ENCODE measurements around the gene MRPL53. TPM values are rescaled to one million over a fixed set of nuclear protein-coding genes. Genes with fewer than 3 reads are reported as not detected.

The MRPL53 gene
- polyA plus RNA-seq, 3 donors = 48.6 to 133 (median 106) TPM

- peak overlapping the region; percentile 93 to 94 for H3K4me3 Mint-ChIP-seq
- Histone ChIP-seq H3K4me2 (replicated peaks; ENCODE audit: extremely low read depth, low read length, poor library complexity, severe bottlenecking) (peak overlapping the region; percentile 100), H3K36me3 (replicated peaks in 1 of 2; ENCODE audit: control insufficient read depth in 1 of 2, insufficient read depth in 2 of 2, low read length in 2 of 2) (peaks cover 11 to 12% of the 10 kb centered on the region in 2 donors), H2AFZ (ENCODE audit: insufficient read depth, low read depth, low read length, poor library complexity, severe bottlenecking) (peak overlapping the region; percentile 92), H3K27ac (ENCODE audit: low read depth in 1 of 2, low read length in 2 of 2) (peak overlapping the region; percentile 81 to 92), H3K27me3 (ENCODE audit: control insufficient read depth in 2 of 2, insufficient read depth in 2 of 2, low read length in 2 of 2) (no peaks in the 10 kb centered on the region), H3K9me3 (replicated peaks in 1 of 2; ENCODE audit: control insufficient read depth in 1 of 2, insufficient read depth in 1 of 2, low read length in 2 of 2) (no peaks in the 10 kb centered on the region), H3K79me2 (ENCODE audit: insufficient read depth, low read length) (peaks cover 21% of the 10 kb centered on the region), H4K20me1 (ENCODE audit: insufficient read depth, low read length) (no peaks in the 10 kb centered on the region), H3K4me1 (ENCODE audit: control insufficient read depth in 1 of 2, insufficient read depth in 2 of 2, low read length in 2 of 2) (peaks cover 35 to 41% of the 10 kb centered on the region in 2 donors), H3K9ac (ENCODE audit: insufficient read depth, low read length, poor library complexity, severe bottlenecking) (peak overlapping the region; percentile 85), H3K4me3 (replicated peaks in 1 of 3; ENCODE audit: low read depth in 2 of 3, low read length in 3 of 3) (peak overlapping the region; percentile 72 to 90 (median 80))
- H3K27me3 Mint-ChIP-seq (ENCODE audit: low read depth in 3 of 3) = peaks cover 0 to 2% (median 0%) of the 10 kb centered on the region in 3 donors
- no peak for TF ChIP-seq CTCF (IDR thresholded peaks at IDR 0.05)
- peak in 1 of 3 donors; percentile 34 for DNase-seq
- peaks cover 43% of the 10 kb centered on the region for H3K4me1 Mint-ChIP-seq
- no peaks in the 10 kb centered on the region for H3K9me3 Mint-ChIP-seq
- H3K27ac Mint-ChIP-seq = peak overlapping the region; percentile 77 to 92 (median 87)
- H3K36me3 Mint-ChIP-seq = peaks cover 16 to 24% of the 10 kb centered on the region in 2 donors
- WGBS (ENCODE audit: insufficient coverage) = under 1% methylated on average over 25 of the region's 27 CpGs
- intact Hi-C loops (cut with micrococcal nuclease) = loop anchor here (5.0 kb wide), 1 partner anchor 70 kb away; the partner anchor contains the start of genes AUP1 (in 2 of the 2), DQX1 (in 2 of the 2) and HTRA2 (in 2 of the 2)
These were observed 15.3 kb downstream of the MRPL53 start for GRCh38 chr2:74457129-74457548.

GRCh38 chr2:74454654-74455511 is 17.6 kb downstream of the MRPL53 start, which contains the start of gene INO80B:
Gene INO80B, plus strand, starts transcription at chr2:74455087. Its CDS starts 30 bp downstream, at chr2:74455117.
- 0% methylated on average over 34 of the region's 40 CpGs for whole genome bisulfite sequencing (ENCODE audit: insufficient coverage)
- H2AFZ ChIP-seq (ENCODE audit: insufficient read depth, low read depth, low read length, poor library complexity, severe bottlenecking) = peak within 1 kb of the TSS; percentile 77
- H4K20me1 ChIP-seq (ENCODE audit: insufficient read depth, low read length) = no peaks in the 10 kb centered on the region
- peak within 1 kb of the TSS; percentile 41 to 82 (median 51) for H3K4me3 ChIP-seq (replicated peaks in 1 of 3; ENCODE audit: low read depth in 2 of 3, low read length in 3 of 3)
- DNase-seq = peak; percentile 98 to 99 (median 99)
- TF ChIP-seq CTCF (IDR thresholded peaks at IDR 0.05) = no peak
- Mint-ChIP-seq H3K36me3 (peaks cover 7 to 10% of the 10 kb centered on the region in 2 donors), H3K9me3 (no peaks in the 10 kb centered on the region), H3K4me1 (peaks cover 41% of the 10 kb centered on the region), H3K4me3 (peak within 1 kb of the TSS; percentile 87 to 99), H3K27me3 (ENCODE audit: low read depth in 3 of 3) (peaks cover 0 to 5% (median 2%) of the 10 kb centered on the region in 3 donors), H3K27ac (peak within 1 kb of the TSS; percentile 85 to 96 (median 92))
- peaks cover 21% of the 10 kb centered on the region for H3K79me2 ChIP-seq (ENCODE audit: insufficient read depth, low read length)
- peak within 1 kb of the TSS; percentile 1 to 78 for H3K27ac ChIP-seq (ENCODE audit: low read depth in 1 of 2, low read length in 2 of 2)
- H3K9ac ChIP-seq (ENCODE audit: insufficient read depth, low read length, poor library complexity, severe bottlenecking) = peak within 1 kb of the TSS; percentile 60
- no peaks in the 10 kb centered on the region for H3K27me3 ChIP-seq (ENCODE audit: control insufficient read depth in 2 of 2, insufficient read depth in 2 of 2, low read length in 2 of 2)
- H3K9me3 ChIP-seq (replicated peaks in 1 of 2; ENCODE audit: control insufficient read depth in 1 of 2, insufficient read depth in 1 of 2, low read length in 2 of 2) = no peaks in the 10 kb centered on the region
- peaks cover 35 to 40% of the 10 kb centered on the region in 2 donors for H3K4me1 ChIP-seq (ENCODE audit: control insufficient read depth in 1 of 2, insufficient read depth in 2 of 2, low read length in 2 of 2)
- intact Hi-C loops (cut with micrococcal nuclease) = loop anchor here (1.0 to 5.0 kb wide), 3 partner anchors 27 to 72 kb away; partner anchors contain the start of genes AUP1 (in 2 of the 2), CCDC142 (in 2 of the 2), DQX1 (in 2 of the 2) and HTRA2 (in 2 of the 2)
- H3K4me2 ChIP-seq (replicated peaks; ENCODE audit: extremely low read depth, low read length, poor library complexity, severe bottlenecking) = peak within 1 kb of the TSS; percentile 91
- no peaks in the 10 kb centered on the region for H3K36me3 ChIP-seq (replicated peaks in 1 of 2; ENCODE audit: control insufficient read depth in 1 of 2, insufficient read depth in 2 of 2, low read length in 2 of 2)

All from CD14-positive monocyte (primary cell).